HepG2 (cell line): Measurements from ENCODE around the gene FAM171A2. TPM values are rescaled to one million over a fixed set of nuclear protein-coding genes. Genes with fewer than 3 reads are reported as not detected.
A peak's percentile ranks its signal among the peaks of the same experiment; 100 is the strongest.

Experiments used
- ATF7 ChIP-seq, 2 experiments: fragments of 450-650 bp in 1 of 2; sonication (generic) in 1 of 2; formaldehyde crosslinking in 1 of 2; IDR thresholded peaks; 2 replicates each; pipeline versions ENCODE4 v1.4.0 to v1.6.1; 2016 to 2020; ENCODE audit warnings: antibody characterized with exemption in 1 of 2, mild to moderate bottlenecking in 1 of 2, missing genetic modification reagents in 1 of 2
- ATF7-NPFF ChIP-seq: sonication (generic); formaldehyde crosslinking; IDR thresholded peaks from 2 replicates; pipeline ENCODE4 v1.8.1; 2023; ENCODE audit warnings: mild to moderate bottlenecking, low read depth, missing genetic modification reagents, moderate library complexity
- HDAC1 ChIP-seq: sonication (generic); formaldehyde crosslinking; IDR thresholded peaks from 2 replicates; pipeline ENCODE4 v1.5.1; 2020; ENCODE audit warnings: mild to moderate bottlenecking, missing genetic modification reagents
- KLF9 ChIP-seq: IDR thresholded peaks from 2 replicates; pipeline ENCODE4 v1.6.1; 2016; ENCODE audit warnings: low read depth
- NR1H2 ChIP-seq: sonication (generic); formaldehyde crosslinking; IDR thresholded peaks from 2 replicates; pipeline ENCODE4 v1.8.1; 2022; ENCODE audit warnings: low read depth, missing genetic modification reagents, borderline replicate concordance
- TFDP1 ChIP-seq: IDR thresholded peaks from 2 replicates; pipeline ENCODE4 v1.6.1; 2016; ENCODE audit warnings: missing compliant biosample characterization, missing genetic modification reagents, borderline replicate concordance
- ZBTB10 ChIP-seq: sonication (generic); formaldehyde crosslinking; IDR thresholded peaks from 2 replicates; pipeline ENCODE4 v1.4.0; 2020; ENCODE audit warnings: missing genetic modification reagents, borderline replicate concordance
- ZMAT5 ChIP-seq: sonication (generic); formaldehyde crosslinking; IDR thresholded peaks from 2 replicates; pipeline ENCODE4 v1.5.0; 2020; ENCODE audit warnings: mild to moderate bottlenecking, low read depth, missing genetic modification reagents, borderline replicate concordance
- ZNF142 ChIP-seq: sonication (generic); formaldehyde crosslinking; IDR thresholded peaks from 2 replicates; pipeline ENCODE4 v1.4.0; 2020; ENCODE audit warnings: missing genetic modification reagents
- ZNF18 ChIP-seq: sonication (generic); formaldehyde crosslinking; IDR thresholded peaks from 2 replicates; pipeline ENCODE4 v1.8.0; 2022; ENCODE audit warnings: mild to moderate bottlenecking, missing genetic modification reagents; ENCODE audit not compliant: insufficient replicate concordance
- ZNF180 ChIP-seq: sonication (generic); formaldehyde crosslinking; IDR thresholded peaks from 2 replicates; pipeline ENCODE4 v1.4.0; 2020; ENCODE audit warnings: low read depth, missing genetic modification reagents, borderline replicate concordance
- ZNF598 ChIP-seq: sonication (generic); formaldehyde crosslinking; IDR thresholded peaks from 2 replicates; pipeline ENCODE4 v1.5.1; 2020; ENCODE audit warnings: mild to moderate bottlenecking, missing genetic modification reagents, borderline replicate concordance
- polyA plus RNA-seq, 8 experiments: library from polyadenylated mRNA; depleted of rRNA in 3 of 8; stranded (reverse) in 7 of 8; unstranded in 1 of 8; fragments of >200 nt; fragmentation: Illumina TruSeq in 4 of 8; extraction: Trizol in 4 of 8; gene quantifications; 2 replicates each; pipeline versions ENCODE4 v1.2.1 to v1.2.3, GENCODE V29; 2011 to 2016; ENCODE audit warnings: low read depth in 4 of 8, missing spikeins in 1 of 8, mixed read lengths in 1 of 8; ENCODE audit not compliant: insufficient read depth in 1 of 8
- total RNA-seq, 5 experiments: library from RNA; depleted of rRNA; stranded (reverse); fragments of >200 nt; fragmentation: Illumina TruSeq; extraction: Trizol; gene quantifications; 2 replicates each; pipeline ENCODE4 v1.2.3, GENCODE V29; 2016; ENCODE audit warnings: low read depth in 1 of 5

Gene FAM171A2
- total and polyA plus RNA-seq, 2 of the 13 experiments (the other 11 are each of a cell fraction or from before 2014, with no cell fraction given) = 1.8 to 3.6 TPM

DNA sequence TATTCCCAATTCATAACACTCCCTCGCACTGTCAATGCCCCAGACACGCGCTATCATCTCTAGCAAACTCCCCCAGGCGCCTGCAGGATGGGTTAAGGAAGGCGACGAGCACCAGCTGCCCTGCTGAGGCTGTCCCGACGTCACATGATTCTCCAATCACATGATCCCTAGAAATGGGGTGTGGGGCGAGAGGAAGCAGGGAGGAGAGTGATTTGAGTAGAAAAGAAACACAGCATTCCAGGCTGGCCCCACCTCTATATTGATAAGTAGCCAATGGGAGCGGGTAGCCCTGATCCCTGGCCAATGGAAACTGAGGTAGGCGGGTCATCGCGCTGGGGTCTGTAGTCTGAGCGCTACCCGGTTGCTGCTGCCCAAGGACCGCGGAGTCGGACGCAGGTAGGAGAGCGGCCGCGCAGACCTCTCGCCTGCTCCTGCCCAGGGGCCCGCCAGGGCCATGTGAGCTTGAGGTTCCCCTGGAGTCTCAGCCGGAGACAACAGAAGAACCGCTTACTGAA is 18.7 kb downstream of the FAM171A2 start, which contains the start of gene GRN (continued):
- peak; percentile 66; the same call in 1 of the 2 replicates for TF ChIP-seq TFDP1 (CRISPR knock-in tag)
- TF ChIP-seq ZNF142 (CRISPR knock-in tag) = no peak; the same call in 1 of the 2 replicates
- no peak for TF ChIP-seq ZNF180
- TF ChIP-seq ZNF598 = peak; percentile 57; the same call in 1 of the 2 replicates
- TF ChIP-seq KLF9 (CRISPR knock-in tag) = peak; percentile 84; the same call in 1 of the 2 replicates
- peak; percentile 65; the same call in 1 of the 2 replicates for TF ChIP-seq ZBTB10 (CRISPR knock-in tag)
- peak; percentile 56 for TF ChIP-seq ZNF18 (CRISPR knock-in tag)
- peak; percentile 97 for TF ChIP-seq HDAC1 (CRISPR knock-in tag)
- no peak for TF ChIP-seq ZMAT5 (CRISPR knock-in tag)
- TF ChIP-seq ATF7-NPFF = peak; percentile 27; the same call in 1 of the 2 replicates
- no peak; the same call in 1 of the 2 replicates for TF ChIP-seq NR1H2
- no peak for TF ChIP-seq ATF7 (IDR thresholded peaks at IDR 0.05)
- 0 out of 2 replicates have a peak, but pooled peaks have one; percentile 15 for TF ChIP-seq ATF7 (CRISPR knock-in tag; IDR thresholded peaks at IDR 0.05)
